H1 (cell line): ENCODE measurements around the gene ENO3. TPM values are rescaled to one million over a fixed set of nuclear protein-coding genes. Genes with fewer than 3 reads are reported as not detected.

Source experiments
- CTCF ChIA-PET: fragments of 300-600 bp; sonication (Branson Sonifier 250); formaldehyde crosslinking; loops from one replicate; lab custom pipeline; 2021; ENCODE audit not compliant: partially characterized antibody; lab: Charles Lee
- POLR2A ChIA-PET: fragments of 300-600 bp; sonication (Branson Sonifier 250); formaldehyde crosslinking; loops from one replicate; lab custom pipeline; 2021; ENCODE audit warnings: inconsistent platforms; ENCODE audit not compliant: partially characterized antibody; lab: Charles Lee
- DNase-seq, 2 experiments: peaks; one replicate each; pipeline versions ENCODE4 v3.0.0 to v3.0.0-alpha.2; 2010 to 2022; ENCODE audit warnings: low spot score in 2 of 2, low read depth in 1 of 2, mixed read lengths in 1 of 2
- FAIRE-seq: peaks from 2 replicates; lab custom pipeline; 2011; peaks lifted over from hg19 to GRCh38; lab: Jason Lieb, UNC
- H2AFZ ChIP-seq: 2 replicates; pipeline ENCODE4 v1.8.1; 2012; ENCODE audit warnings: low read length, inconsistent platforms
- H2AK5ac ChIP-seq: 2 replicates; pipeline ENCODE4 v1.6.1; 2013; ENCODE audit warnings: low read depth, low read length
- H2BK120ac ChIP-seq: replicated peaks from 2 replicates; pipeline ENCODE3; 2013; ENCODE audit warnings: low read depth, low read length, inconsistent platforms
- H2BK12ac ChIP-seq: 2 replicates; pipeline ENCODE4 v1.6.1; 2013; ENCODE audit warnings: low read depth, low read length
- H2BK15ac ChIP-seq: 2 replicates; pipeline ENCODE4 v1.6.1; 2013; ENCODE audit warnings: low read length
- H2BK20ac ChIP-seq: 2 replicates; pipeline ENCODE4 v1.6.1; 2013; ENCODE audit warnings: low read length
- H2BK5ac ChIP-seq: 2 replicates; pipeline ENCODE4 v1.6.1; 2013; ENCODE audit warnings: low read depth, low read length
- H3K14ac ChIP-seq: 2 replicates; pipeline ENCODE4 v1.6.1; 2013; ENCODE audit warnings: inconsistent platforms; ENCODE audit not compliant: insufficient read length
- H3K18ac ChIP-seq: 2 replicates; pipeline ENCODE4 v1.6.1; 2013; ENCODE audit warnings: low read length; ENCODE audit errors: extremely low read depth
- H3K23ac ChIP-seq: 2 replicates; pipeline ENCODE4 v1.6.1; 2013; ENCODE audit warnings: inconsistent platforms; ENCODE audit not compliant: insufficient read length
- H3K23me2 ChIP-seq: 2 replicates; pipeline ENCODE4 v1.6.1; 2013; ENCODE audit warnings: low read depth, low read length
- H3K27ac ChIP-seq: 2 replicates; pipeline ENCODE4 v1.6.1; 2011; ENCODE audit warnings: low read depth, low read length, inconsistent platforms
- H3K27me3 ChIP-seq, 4 experiments: replicated peaks in 1 of 4; 1 replicate in 1 of 4; 2 replicates in 3 of 4; pipeline versions ENCODE4 v1.6.1 to v1.8.1; 2011 to 2013; ENCODE audit warnings: low read length in 3 of 4, mild to moderate bottlenecking in 3 of 4, inconsistent platforms in 2 of 4, mixed read lengths in 2 of 4, moderate library complexity in 1 of 4; ENCODE audit not compliant: control insufficient read depth in 3 of 4, insufficient read depth in 3 of 4; ENCODE audit errors: extremely low read depth in 1 of 4
- H3K36me3 ChIP-seq, 4 experiments: 2 replicates each; pipeline versions ENCODE4 v1.6.1 to v1.8.1; 2011 to 2013; ENCODE audit warnings: mild to moderate bottlenecking in 4 of 4, low read length in 3 of 4, moderate library complexity in 2 of 4, control low read depth in 1 of 4, inconsistent platforms in 1 of 4; ENCODE audit not compliant: insufficient read depth in 4 of 4, control insufficient read depth in 2 of 4
- H3K4ac ChIP-seq: replicated peaks from 2 replicates; pipeline ENCODE3; 2013; ENCODE audit warnings: low read length, low read depth, mixed read lengths, inconsistent platforms; ENCODE audit not compliant: insufficient read length
- H3K4me1 ChIP-seq, 4 experiments: replicated peaks in 1 of 4; 1 replicate in 1 of 4; 2 replicates in 3 of 4; pipeline versions ENCODE4 v1.6.1 to v1.8.1; 2011 to 2013; ENCODE audit warnings: low read length in 3 of 4, inconsistent platforms in 2 of 4, mixed read lengths in 1 of 4; ENCODE audit not compliant: insufficient read depth in 4 of 4, control insufficient read depth in 3 of 4
- H3K4me2 ChIP-seq, 2 experiments: 2 replicates each; pipeline versions ENCODE4 v1.6.1 to v1.8.1; 2011 to 2013; ENCODE audit warnings: low read depth in 2 of 2, low read length in 2 of 2, control low read depth in 1 of 2, inconsistent platforms in 1 of 2, mild to moderate bottlenecking in 1 of 2; ENCODE audit not compliant: insufficient read depth in 1 of 2
- H3K4me3 ChIP-seq, 4 experiments: fragments of 200-600, 300-600 bp in 1 of 4; sonication (generic), shearing (Covaris generic), sonication (Bioruptor Twin) in 1 of 4; 2 replicates each; pipeline versions ENCODE4 v1.5.1 to v1.8.1; 2011 to 2016; ENCODE audit warnings: low read length in 4 of 4, low read depth in 3 of 4, control low read depth in 2 of 4, inconsistent platforms in 2 of 4, mild to moderate bottlenecking in 2 of 4, mixed read lengths in 1 of 4, moderate library complexity in 1 of 4; ENCODE audit not compliant: insufficient read depth in 2 of 4; ENCODE audit errors: extremely low read depth in 1 of 4
- H3K56ac ChIP-seq: replicated peaks from 2 replicates; pipeline ENCODE3; 2013; ENCODE audit warnings: low read depth, mild to moderate bottlenecking, mixed read lengths, low read length, inconsistent platforms; ENCODE audit not compliant: insufficient read length
- H3K79me1 ChIP-seq: 2 replicates; pipeline ENCODE4 v1.6.1; 2013; ENCODE audit warnings: low read depth, low read length, control low read depth
- H3K79me2 ChIP-seq, 2 experiments: 2 replicates each; pipeline versions ENCODE4 v1.6.1 to v1.8.1; 2012 to 2013; ENCODE audit warnings: low read length in 2 of 2, mild to moderate bottlenecking in 2 of 2, inconsistent platforms in 1 of 2; ENCODE audit not compliant: insufficient read depth in 2 of 2, control insufficient read depth in 1 of 2
- H3K9ac ChIP-seq, 4 experiments: replicated peaks in 1 of 4; 1 replicate in 1 of 4; 2 replicates in 3 of 4; pipeline versions ENCODE4 v1.6.1 to v1.8.1; 2011 to 2013; ENCODE audit warnings: low read depth in 3 of 4, low read length in 3 of 4, control low read depth in 2 of 4, mild to moderate bottlenecking in 2 of 4, moderate library complexity in 2 of 4, inconsistent platforms in 1 of 4; ENCODE audit errors: extremely low read depth in 1 of 4
- H3K9me3 ChIP-seq, 2 experiments: 2 replicates each; pipeline versions ENCODE4 v1.6.1 to v1.8.1; 2012 to 2013; ENCODE audit warnings: mild to moderate bottlenecking in 2 of 2, moderate library complexity in 2 of 2, control low read depth in 1 of 2, inconsistent platforms in 1 of 2, low read depth in 1 of 2, low read length in 1 of 2, mixed read lengths in 1 of 2; ENCODE audit not compliant: insufficient read depth in 2 of 2
- H4K20me1 ChIP-seq, 2 experiments: replicated peaks in 1 of 2; 2 replicates each; pipeline versions ENCODE3 to v1.8.1; 2011 to 2013; ENCODE audit warnings: inconsistent platforms in 2 of 2, low read length in 2 of 2, mild to moderate bottlenecking in 1 of 2; ENCODE audit not compliant: insufficient read depth in 2 of 2, control insufficient read depth in 1 of 2
- H4K5ac ChIP-seq: 2 replicates; pipeline ENCODE4 v1.6.1; 2013; ENCODE audit warnings: low read length, low read depth, mixed read lengths, inconsistent platforms; ENCODE audit not compliant: insufficient read length
- H4K8ac ChIP-seq: 2 replicates; pipeline ENCODE4 v1.8.0; 2013; ENCODE audit warnings: mild to moderate bottlenecking, moderate library complexity, low read length, inconsistent platforms; ENCODE audit not compliant: insufficient read depth; ENCODE audit errors: extremely low read depth
- H4K91ac ChIP-seq: replicated peaks from 2 replicates; pipeline ENCODE3; 2013; ENCODE audit warnings: low read length, mixed read lengths, inconsistent platforms; ENCODE audit not compliant: insufficient read length
- CBX5 ChIP-seq: fragments of 300-800, 300-1000 bp; sonication (generic); IDR thresholded peaks from 2 replicates; pipeline ENCODE4 v1.7.1; 2016; ENCODE audit warnings: antibody characterized with exemption, low read length, low read depth
- CEBPB ChIP-seq: IDR thresholded peaks from 2 replicates; pipeline ENCODE4 v1.6.1; 2012; ENCODE audit warnings: low read depth, low read length
- EP300 ChIP-seq, 2 experiments: IDR thresholded peaks; 1 replicate in 1 of 2; 2 replicates in 1 of 2; pipeline ENCODE4 v1.6.1; 2011 to 2012; ENCODE audit warnings: low read depth in 2 of 2, low read length in 2 of 2, mild to moderate bottlenecking in 2 of 2, borderline replicate concordance in 1 of 2, inconsistent platforms in 1 of 2, moderate library complexity in 1 of 2
- GTF2F1 ChIP-seq: IDR thresholded peaks from 2 replicates; pipeline ENCODE4 v1.6.1; 2012; ENCODE audit warnings: low read depth, low read length, improper control_type of control experiment, borderline replicate concordance
- NANOG ChIP-seq: IDR thresholded peaks from 2 replicates; pipeline ENCODE4 v1.6.1; 2011; ENCODE audit warnings: low read length, low read depth, mild to moderate bottlenecking, inconsistent platforms; ENCODE audit not compliant: insufficient read depth, poor library complexity, severe bottlenecking
- RFX5 ChIP-seq: IDR thresholded peaks from 2 replicates; pipeline ENCODE4 v1.6.1; 2011; ENCODE audit warnings: low read depth, low read length, improper control_type of control experiment, borderline replicate concordance
- RNF2 ChIP-seq: fragments of 200-900, 300-1000 bp; sonication (generic); IDR thresholded peaks from 2 replicates; pipeline ENCODE4 v1.7.1; 2016; ENCODE audit warnings: borderline replicate concordance, low read depth, mild to moderate bottlenecking, antibody characterized with exemption, low read length; ENCODE audit not compliant: poor library complexity, severe bottlenecking; ENCODE audit errors: missing control alignments
- SP2 ChIP-seq: IDR thresholded peaks from 2 replicates; pipeline ENCODE4 v1.6.1; 2012; ENCODE audit warnings: mild to moderate bottlenecking, low read length, inconsistent platforms
- SRF ChIP-seq: IDR thresholded peaks from 2 replicates; pipeline ENCODE4 v1.6.1; 2011; ENCODE audit warnings: mild to moderate bottlenecking, low read depth, low read length, moderate library complexity
- TBP ChIP-seq: IDR thresholded peaks from 2 replicates; pipeline ENCODE4 v1.6.1; 2011; ENCODE audit warnings: low read depth, low read length, improper control_type of control experiment
- WGBS, 2 experiments: shearing (Covaris generic) in 1 of 2; methylation state at CpG; one replicate each; pipeline versions ENCODE4 v1.1.6 to v1.1.7; 2013 to 2015; ENCODE audit warnings: low lambda C conversion rate in 2 of 2, mixed read lengths in 2 of 2, inconsistent platforms in 1 of 2, low coverage in 1 of 2, missing lambda C conversion rate in 1 of 2; ENCODE audit not compliant: insufficient replicate concordance in 2 of 2, insufficient coverage in 1 of 2, insufficient read length in 1 of 2; ENCODE audit errors: extremely low coverage in 1 of 2, missing lambda C conversion rate in 1 of 2; 5-methylcytosine and 5-hydroxymethylcytosine counted together
- polyA plus RNA-seq, 7 experiments: library from polyadenylated mRNA; depleted of rRNA in 3 of 7; stranded (reverse) in 5 of 7; unstranded in 2 of 7; fragments of >200 nt in 5 of 7; fragments of 200-250 nt in 2 of 7; gene quantifications; 1 replicate in 5 of 7; 2 replicates in 1 of 7; 4 replicates in 1 of 7; pipeline versions ENCODE4 v1.2.1 to v1.2.3, GENCODE V29; 2011 to 2013; ENCODE audit warnings: missing spikeins in 2 of 7, mixed read lengths in 2 of 7
- total RNA-seq: library from RNA; stranded (reverse); fragmentation: NEBNext Ultra II Directional; extraction: Animal tissue kit (Norgen Biotek cat#: 25700); gene quantifications from 2 replicates; pipeline ENCODE4 v1.2.1, GENCODE V29; 2021
- TF ChIP-seq, protein P1 (sequence below): IDR thresholded peaks from 2 replicates; pipeline ENCODE4 v1.6.1; 2012; ENCODE audit warnings: inconsistent platforms

Gene ENO3
- total and polyA plus RNA-seq, 2 of the 8 experiments (the other 6 are each of a cell fraction or from before 2014, with no cell fraction given) = 25.0 to 25.7 TPM

- no peak overlapping the region for H3K4ac ChIP-seq
- H3K27me3 ChIP-seq = 0 out of 7 replicates have a peak, but pooled peaks cover 0 to 2% (median 0%) of the 10 kb centered on the region in 4 experiments
- no peak overlapping the region for H2BK12ac ChIP-seq
- H3K56ac ChIP-seq = no peak overlapping the region
- peaks cover 3% of the 10 kb centered on the region; the same call in 1 of the 2 replicates for H3K23me2 ChIP-seq
- no peak overlapping the region for H4K91ac ChIP-seq
- H2AK5ac ChIP-seq = no peak overlapping the region
- peak overlapping the region in 1 of 2 experiments; percentile 51; a peak in 1 of 4 replicates for H3K4me2 ChIP-seq
- H4K5ac ChIP-seq = no peak overlapping the region
- H3K4me3 ChIP-seq = no peak overlapping the region; a peak in 1 of 8 replicates
- H2AFZ ChIP-seq = no peak overlapping the region
- no peak overlapping the region for H2BK20ac ChIP-seq
- H2BK120ac ChIP-seq = no peak overlapping the region
- no peaks in the 10 kb centered on the region for H3K79me2 ChIP-seq
- H3K9ac ChIP-seq = no peak overlapping the region; a peak in 1 of 7 replicates
- H3K9me3 ChIP-seq = no peaks in the 10 kb centered on the region
- POLR2A ChIA-PET = interaction anchor here (1.6 to 6.4 kb wide), 5 partner anchors 36 to 192 kb away, joined by 3 to 49 read pairs (median 6); partner anchors contain the start of genes ARRB2, PFN1, RNF167 and SLC25A11
- H4K20me1 ChIP-seq = no peaks in the 10 kb centered on the region
- no peak for FAIRE-seq
- H3K23ac ChIP-seq = no peak overlapping the region
- no peak overlapping the region; the same call in 1 of the 2 replicates for H4K8ac ChIP-seq
- no peak overlapping the region for H3K14ac ChIP-seq
- WGBS, 2 experiments = 80% methylated on average over 48 of the region's 48 CpGs; no CpG with 5 or more reads in 1 of the 2 experiments
- H2BK5ac ChIP-seq = no peak overlapping the region; the same call in 1 of the 2 replicates
- no peak for DNase-seq
- H3K27ac ChIP-seq = no peak overlapping the region
- H3K36me3 ChIP-seq = peaks cover 0 to 1% (median 0%) of the 10 kb centered on the region in 4 experiments; a peak in 2 of 8 replicates
- peaks cover 0 to 13% (median 4%) of the 10 kb centered on the region in 4 experiments; a peak in 6 of 7 replicates for H3K4me1 ChIP-seq
- H3K18ac ChIP-seq = no peak overlapping the region
- no peaks in the 10 kb centered on the region for H3K79me1 ChIP-seq
- H2BK15ac ChIP-seq = no peak overlapping the region
- CTCF ChIA-PET = interaction anchor here (0.6 to 4.4 kb wide), 11 partner anchors 9 to 335 kb away, joined by 3 to 23 read pairs (median 3); partner anchors contain the start of gene CAMTA2
- TF ChIP-seq SP2 = no peak
- no peak for TF ChIP-seq CBX5
- TF ChIP-seq NANOG = no peak
- TF ChIP-seq RNF2 = no peak
- TF ChIP-seq GTF2F1 = no peak
- no peak for TF ChIP-seq TBP
- TF ChIP-seq RFX5 = no peak
- TF ChIP-seq SRF = no peak
- TF ChIP-seq, protein P1, sequence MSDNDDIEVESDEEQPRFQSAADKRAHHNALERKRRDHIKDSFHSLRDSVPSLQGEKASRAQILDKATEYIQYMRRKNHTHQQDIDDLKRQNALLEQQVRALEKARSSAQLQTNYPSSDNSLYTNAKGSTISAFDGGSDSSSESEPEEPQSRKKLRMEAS = no peak
- no peak for TF ChIP-seq CEBPB
- TF ChIP-seq EP300 (IDR thresholded peaks at IDR 0.05; ENCODE audit: borderline replicate concordance in 1 of 2, low read depth in 2 of 2, low read length in 2 of 2) = no peak
Observed at GRCh38 chr17:4901648-4902344, 49.1 kb upstream of the ENO3 start.
